ENCODE measurements around the gene SLC38A9. TPM values are rescaled to one million over a fixed set of nuclear protein-coding genes. Genes with fewer than 3 reads are reported as not detected.
"Not testable (repeated sequence)": the region's sequence is repeated elsewhere in the genome, so short reads cannot be mapped to it uniquely, and the experiment has no call there.

Gene SLC38A9
- polyA plus RNA-seq, result 10 to 100 TPM in 1 of 4 donors, 1 to 10 TPM in 3; 3.6 to 25.8 (median 6.9) TPM
- long read RNA-seq, donor 1, result 0 reads
- long read RNA-seq, donor 2, result 0 reads
- long read RNA-seq, donor 3, result 0 reads
- long read RNA-seq, donor 4, result 0 reads
- long read RNA-seq, donor 5, result 0 reads
- long read RNA-seq, donor 6, result 0 reads
- long read RNA-seq, donor 7, result 0 reads
- long read RNA-seq, donor 8, result 0 reads
- long read RNA-seq, donor 9, result 0 reads
- long read RNA-seq, donor 10, partial matches to known transcripts, result 0 of 3 reads
- long read RNA-seq, donor 10, other reads (novel, unspliced or antisense), result 0 of 3 reads

- Histone ChIP-seq H3K27ac (ENCODE audit: low read depth in 1 of 3, low read length in 2 of 3) (peak within 1 kb of the TSS; percentile 8 to 79 (median 55)), H3K4me3 (ENCODE audit: low read depth in 1 of 3, low read length in 3 of 3) (peak within 1 kb of the TSS; percentile 72 to 100 (median 84)), H3K36me3 (ENCODE audit: control insufficient read depth in 3 of 3, insufficient read depth in 2 of 3, low read depth in 1 of 3, low read length in 3 of 3) (peaks cover 0 to 10% (median 0%) of the 10 kb centered on the region in 3 donors), H3K9me3 (ENCODE audit: control insufficient read depth in 2 of 2, insufficient read depth in 1 of 2, low read depth in 1 of 2, low read length in 1 of 2) (peaks cover 0 to 1% of the 10 kb centered on the region in 2 donors), H3K27me3 (ENCODE audit: control insufficient read depth in 3 of 3, insufficient read depth in 3 of 3, low read length in 3 of 3) (no peaks in the 10 kb centered on the region), H3K4me1 (ENCODE audit: control insufficient read depth in 3 of 3, insufficient read depth in 2 of 3, low read depth in 1 of 3, low read length in 2 of 3) (peaks cover 0 to 6% (median 4%) of the 10 kb centered on the region in 3 donors)
- peak; percentile 93 to 98 for DNase-seq
- 0% methylated on average over 50 to 55 of the region's 55 CpGs for WGBS, 3 donors
- FAIRE-seq, result no peak
Measured at GRCh38 chr5:55712023-55712859, at the start of gene SLC38A9. Gene SLC38A9, minus strand, starts transcription at chr5:55712324. Its CDS starts 14,366 bp downstream, at chr5:55697958.

GRCh38 chr5:55761721-55762120 is 49.6 kb upstream of the SLC38A9 start:
- not testable (repeated sequence) for H3K27me3 ChIP-seq (ENCODE audit: control insufficient read depth in 3 of 3, insufficient read depth in 3 of 3, low read length in 3 of 3); DNase-seq; H3K4me3 ChIP-seq (ENCODE audit: low read depth in 1 of 3, low read length in 3 of 3); H3K36me3 ChIP-seq (ENCODE audit: control insufficient read depth in 3 of 3, insufficient read depth in 2 of 3, low read depth in 1 of 3, low read length in 3 of 3); H3K4me1 ChIP-seq (ENCODE audit: control insufficient read depth in 3 of 3, insufficient read depth in 2 of 3, low read depth in 1 of 3, low read length in 2 of 3); H3K27ac ChIP-seq (ENCODE audit: low read depth in 1 of 3, low read length in 2 of 3); H3K9me3 ChIP-seq (ENCODE audit: control insufficient read depth in 2 of 2, insufficient read depth in 1 of 2, low read depth in 1 of 2, low read length in 1 of 2); FAIRE-seq
- WGBS, 3 donors, result 61 to 78% (median 74%) methylated on average over 7 of the region's 7 CpGs

DNA sequence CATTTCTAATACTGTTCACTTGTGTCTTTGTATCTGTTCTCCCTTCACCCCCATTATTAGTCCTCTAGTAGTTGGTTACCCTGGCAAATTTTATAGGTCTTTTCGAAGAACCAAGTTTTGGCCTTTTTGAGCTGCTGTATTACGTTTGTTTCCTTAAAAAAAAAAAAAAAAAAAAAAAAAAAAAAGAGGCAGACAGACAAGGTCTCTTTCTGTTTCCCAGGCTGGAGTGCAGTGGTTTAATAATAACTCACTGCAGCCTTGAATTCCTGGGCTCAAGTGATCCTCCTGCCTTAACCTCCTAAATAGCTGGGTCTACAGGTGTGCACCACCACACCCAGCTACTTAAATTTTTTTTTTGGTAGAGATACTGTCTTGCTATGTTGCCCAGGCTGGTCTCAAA is 46.6 kb upstream of the SLC38A9 start:
- H3K27ac ChIP-seq (ENCODE audit: low read depth in 1 of 3, low read length in 2 of 3), result no peak overlapping the region
- H3K27me3 ChIP-seq (ENCODE audit: control insufficient read depth in 3 of 3, insufficient read depth in 3 of 3, low read length in 3 of 3), result peaks cover 0 to 3% (median 0%) of the 10 kb centered on the region in 3 donors
- FAIRE-seq, result no peak
- no peak for DNase-seq
- H3K36me3 ChIP-seq (ENCODE audit: control insufficient read depth in 3 of 3, insufficient read depth in 2 of 3, low read depth in 1 of 3, low read length in 3 of 3), result no peaks in the 10 kb centered on the region
- no peaks in the 10 kb centered on the region for H3K4me1 ChIP-seq (ENCODE audit: control insufficient read depth in 3 of 3, insufficient read depth in 2 of 3, low read depth in 1 of 3, low read length in 2 of 3)
- H3K4me3 ChIP-seq (ENCODE audit: low read depth in 1 of 3, low read length in 3 of 3), result no peak overlapping the region
- WGBS, 3 donors, result 42 to 86% (median 66%) methylated on average over 2 of the region's 2 CpGs
- H3K9me3 ChIP-seq (ENCODE audit: control insufficient read depth in 2 of 2, insufficient read depth in 1 of 2, low read depth in 1 of 2, low read length in 1 of 2), result no peaks in the 10 kb centered on the region

DNA sequence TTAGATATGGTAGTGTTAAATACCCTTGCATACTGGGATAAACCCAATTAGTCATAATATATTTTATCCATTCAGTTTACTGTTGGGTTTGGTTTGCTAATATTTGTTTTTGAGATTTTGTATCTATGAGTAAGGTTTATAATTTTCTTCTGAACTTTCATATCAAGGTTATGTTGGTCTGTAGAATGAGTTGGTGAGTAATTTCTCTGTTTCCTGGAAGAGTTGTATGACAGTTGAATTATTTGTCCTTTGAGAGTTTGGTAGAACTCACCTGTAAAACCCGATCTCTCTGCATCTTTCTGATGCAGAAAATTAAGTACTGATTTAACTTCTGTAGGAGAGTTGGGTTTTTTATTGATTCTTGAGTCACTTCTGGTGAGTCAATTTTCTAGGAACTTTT is 46.1 kb upstream of the SLC38A9 start:
- DNase-seq, result no peak
- 72 to 77% (median 73%) methylated on average over 1 of the region's 1 CpG for WGBS, 3 donors
- Histone ChIP-seq H3K4me3 (ENCODE audit: low read depth in 1 of 3, low read length in 3 of 3) (no peak overlapping the region), H3K9me3 (ENCODE audit: control insufficient read depth in 2 of 2, insufficient read depth in 1 of 2, low read depth in 1 of 2, low read length in 1 of 2) (no peaks in the 10 kb centered on the region), H3K27me3 (ENCODE audit: control insufficient read depth in 3 of 3, insufficient read depth in 3 of 3, low read length in 3 of 3) (peaks cover 0 to 3% (median 0%) of the 10 kb centered on the region in 3 donors), H3K27ac (ENCODE audit: low read depth in 1 of 3, low read length in 2 of 3) (no peak overlapping the region), H3K4me1 (ENCODE audit: control insufficient read depth in 3 of 3, insufficient read depth in 2 of 3, low read depth in 1 of 3, low read length in 2 of 3) (no peaks in the 10 kb centered on the region), H3K36me3 (ENCODE audit: control insufficient read depth in 3 of 3, insufficient read depth in 2 of 3, low read depth in 1 of 3, low read length in 3 of 3) (no peaks in the 10 kb centered on the region)
- no peak for FAIRE-seq

DNA sequence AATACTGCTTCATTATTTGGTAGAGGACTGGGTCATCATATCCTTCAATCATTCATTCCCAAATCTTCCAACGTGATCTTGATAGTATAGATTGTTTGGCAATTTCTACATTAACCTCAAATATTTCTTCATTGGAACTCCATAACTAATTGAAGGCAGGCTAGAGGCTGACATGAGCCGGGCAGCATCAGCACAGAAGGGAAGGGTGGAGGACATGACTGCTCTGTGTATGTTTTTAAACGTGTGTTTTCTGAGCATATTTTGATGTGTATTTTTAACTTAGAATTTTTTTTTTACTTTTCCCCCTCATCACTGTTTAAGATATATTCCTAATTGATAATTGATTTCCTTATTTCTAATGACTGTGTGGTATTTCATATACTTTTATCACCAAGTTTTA is 38.4 kb upstream of the SLC38A9 start:
- no peaks in the 10 kb centered on the region for H3K36me3 ChIP-seq (ENCODE audit: control insufficient read depth in 3 of 3, insufficient read depth in 2 of 3, low read depth in 1 of 3, low read length in 3 of 3)
- DNase-seq (no peak), FAIRE-seq (no peak)
- no peak overlapping the region for H3K4me3 ChIP-seq (ENCODE audit: low read depth in 1 of 3, low read length in 3 of 3)
- no peak overlapping the region for H3K27ac ChIP-seq (ENCODE audit: low read depth in 1 of 3, low read length in 2 of 3)
- no peaks in the 10 kb centered on the region for H3K4me1 ChIP-seq (ENCODE audit: control insufficient read depth in 3 of 3, insufficient read depth in 2 of 3, low read depth in 1 of 3, low read length in 2 of 3)
- peaks cover 0 to 3% (median 0%) of the 10 kb centered on the region in 3 donors for H3K27me3 ChIP-seq (ENCODE audit: control insufficient read depth in 3 of 3, insufficient read depth in 3 of 3, low read length in 3 of 3)
- WGBS, 3 donors, result 69 to 85% (median 70%) methylated on average over 3 of the region's 3 CpGs
- H3K9me3 ChIP-seq (ENCODE audit: control insufficient read depth in 2 of 2, insufficient read depth in 1 of 2, low read depth in 1 of 2, low read length in 1 of 2), result no peaks in the 10 kb centered on the region

DNA sequence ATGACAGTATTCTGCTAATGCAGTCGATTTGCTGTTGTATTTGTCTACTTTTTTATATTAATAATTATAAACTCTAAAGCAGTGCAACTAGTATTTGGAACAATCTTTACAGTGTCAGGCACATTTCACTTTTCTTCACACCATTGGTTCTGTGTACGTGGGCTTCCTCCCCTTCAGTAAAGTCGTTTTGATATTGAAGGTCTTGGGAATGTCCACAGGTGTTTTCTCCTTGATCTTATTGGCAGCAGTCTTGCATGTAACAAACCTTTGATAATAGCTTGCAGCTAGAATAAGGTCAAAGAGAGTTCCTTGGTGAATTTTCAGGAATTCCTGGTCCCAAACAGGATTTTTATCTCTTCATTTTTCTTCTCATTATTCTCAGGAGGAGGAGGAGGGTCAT is 37.9 kb upstream of the SLC38A9 start:
- FAIRE-seq, result no peak
- WGBS, 3 donors, result 40 to 66% (median 50%) methylated on average over 3 of the region's 3 CpGs
- H3K36me3 ChIP-seq (ENCODE audit: control insufficient read depth in 3 of 3, insufficient read depth in 2 of 3, low read depth in 1 of 3, low read length in 3 of 3), result no peaks in the 10 kb centered on the region
- H3K4me3 ChIP-seq (ENCODE audit: low read depth in 1 of 3, low read length in 3 of 3), result no peak overlapping the region
- no peaks in the 10 kb centered on the region for H3K9me3 ChIP-seq (ENCODE audit: control insufficient read depth in 2 of 2, insufficient read depth in 1 of 2, low read depth in 1 of 2, low read length in 1 of 2)
- DNase-seq, result no peak
- no peak overlapping the region for H3K27ac ChIP-seq (ENCODE audit: low read depth in 1 of 3, low read length in 2 of 3)
- H3K4me1 ChIP-seq (ENCODE audit: control insufficient read depth in 3 of 3, insufficient read depth in 2 of 3, low read depth in 1 of 3, low read length in 2 of 3), result no peaks in the 10 kb centered on the region
- peaks cover 0 to 3% (median 0%) of the 10 kb centered on the region in 3 donors for H3K27me3 ChIP-seq (ENCODE audit: control insufficient read depth in 3 of 3, insufficient read depth in 3 of 3, low read length in 3 of 3)

DNA sequence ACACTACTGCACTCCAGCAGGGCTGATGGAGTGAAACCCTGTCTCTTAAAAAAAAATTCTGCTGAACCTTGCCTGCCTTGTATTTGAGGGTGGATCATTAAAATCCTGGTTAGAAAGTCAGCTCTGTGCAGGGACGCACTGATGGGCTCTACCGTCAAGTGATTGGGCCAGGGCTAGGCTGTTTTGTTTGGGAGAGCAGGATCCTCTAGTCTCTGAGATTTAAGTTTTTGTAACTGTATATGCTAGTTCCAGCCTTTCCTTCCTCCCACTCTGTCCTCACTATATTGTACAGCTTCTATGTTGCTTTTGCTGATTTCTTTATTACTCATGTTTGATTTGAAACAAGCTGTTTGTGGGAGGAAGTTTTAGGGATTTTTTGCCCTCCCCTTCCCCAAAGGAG is 37.3 kb upstream of the SLC38A9 start:
- H3K36me3 ChIP-seq (ENCODE audit: control insufficient read depth in 3 of 3, insufficient read depth in 2 of 3, low read depth in 1 of 3, low read length in 3 of 3), result no peaks in the 10 kb centered on the region
- H3K27ac ChIP-seq (ENCODE audit: low read depth in 1 of 3, low read length in 2 of 3), result no peak overlapping the region

GRCh38 chr5:55747778-55748318 is 35.7 kb upstream of the SLC38A9 start:
- WGBS, 3 donors, result 59 to 71% (median 62%) methylated on average over 2 of the region's 2 CpGs
- DNase-seq, result no peak
- no peak for FAIRE-seq
- H3K9me3 ChIP-seq (ENCODE audit: control insufficient read depth in 2 of 2, insufficient read depth in 1 of 2, low read depth in 1 of 2, low read length in 1 of 2), result no peaks in the 10 kb centered on the region
- H3K27me3 ChIP-seq (ENCODE audit: control insufficient read depth in 3 of 3, insufficient read depth in 3 of 3, low read length in 3 of 3), result peaks cover 0 to 3% (median 0%) of the 10 kb centered on the region in 3 donors
- H3K27ac ChIP-seq (ENCODE audit: low read depth in 1 of 3, low read length in 2 of 3), result no peak overlapping the region
- H3K4me3 ChIP-seq (ENCODE audit: low read depth in 1 of 3, low read length in 3 of 3), result no peak overlapping the region
- H3K36me3 ChIP-seq (ENCODE audit: control insufficient read depth in 3 of 3, insufficient read depth in 2 of 3, low read depth in 1 of 3, low read length in 3 of 3), result no peaks in the 10 kb centered on the region
- no peaks in the 10 kb centered on the region for H3K4me1 ChIP-seq (ENCODE audit: control insufficient read depth in 3 of 3, insufficient read depth in 2 of 3, low read depth in 1 of 3, low read length in 2 of 3)

More for the DNA sequence above, 37.3 kb upstream of the SLC38A9 start:
- 74 to 90% (median 88%) methylated on average over 2 of the region's 2 CpGs for WGBS, 3 donors
- no peak for DNase-seq
- Histone ChIP-seq H3K4me1 (ENCODE audit: control insufficient read depth in 3 of 3, insufficient read depth in 2 of 3, low read depth in 1 of 3, low read length in 2 of 3) (no peaks in the 10 kb centered on the region), H3K9me3 (ENCODE audit: control insufficient read depth in 2 of 2, insufficient read depth in 1 of 2, low read depth in 1 of 2, low read length in 1 of 2) (no peaks in the 10 kb centered on the region), H3K27me3 (ENCODE audit: control insufficient read depth in 3 of 3, insufficient read depth in 3 of 3, low read length in 3 of 3) (peaks cover 0 to 3% (median 0%) of the 10 kb centered on the region in 3 donors), H3K4me3 (ENCODE audit: low read depth in 1 of 3, low read length in 3 of 3) (no peak overlapping the region)
- no peak for FAIRE-seq
